ENCODE measurements around the gene PRND. TPM values are rescaled to one million over a fixed set of nuclear protein-coding genes. Genes with fewer than 3 reads are reported as not detected.

Gene PRND
- total and polyA plus RNA-seq, 7 donors = 0.04 to 6.4 (median 0.95) TPM; not detected in 2

DNA sequence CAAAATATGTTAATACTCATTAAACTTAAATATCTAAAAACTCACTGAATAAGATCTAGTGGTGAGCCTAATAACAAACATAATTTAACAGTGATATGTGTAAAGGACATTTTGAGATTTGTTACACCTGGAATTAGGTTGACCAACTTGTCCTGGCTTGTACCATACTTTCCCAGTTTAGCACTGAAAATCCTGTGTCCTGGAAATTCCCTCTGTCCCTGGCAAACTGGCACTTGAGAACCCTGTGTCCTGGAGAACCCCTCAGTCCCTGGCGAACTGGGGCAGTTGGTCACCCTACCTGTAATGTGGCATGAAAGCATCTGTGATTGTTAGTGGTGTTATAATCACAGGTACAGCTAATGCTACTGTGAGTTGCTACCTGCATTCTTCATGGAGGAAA lies 6.9 kb upstream of the PRND start:
- intact Hi-C loops (cut with DNase I) = no loop called here
- H3K27me3 ChIP-seq = no peaks in the 10 kb centered on the region
- no peaks in the 10 kb centered on the region for H3K9me3 ChIP-seq
- no peak overlapping the region for H3K4me3 ChIP-seq
- no peaks in the 10 kb centered on the region for H3K36me3 ChIP-seq
- 73 to 82% methylated on average over 1 of the region's 1 CpG for WGBS, 2 donors
- no peak overlapping the region for H3K27ac ChIP-seq
- peaks cover 0 to 3% (median 2%) of the 10 kb centered on the region in 4 donors for H3K4me1 ChIP-seq
- TF ChIP-seq POLR2AphosphoS5 (IDR thresholded peaks at IDR 0.05) = no peak
- no peak for TF ChIP-seq CTCF (IDR thresholded peaks at IDR 0.05)
- TF ChIP-seq EP300 (IDR thresholded peaks at IDR 0.05) = no peak
- no peak for TF ChIP-seq POLR2A (IDR thresholded peaks at IDR 0.05)
- no peak for DNase-seq

DNA sequence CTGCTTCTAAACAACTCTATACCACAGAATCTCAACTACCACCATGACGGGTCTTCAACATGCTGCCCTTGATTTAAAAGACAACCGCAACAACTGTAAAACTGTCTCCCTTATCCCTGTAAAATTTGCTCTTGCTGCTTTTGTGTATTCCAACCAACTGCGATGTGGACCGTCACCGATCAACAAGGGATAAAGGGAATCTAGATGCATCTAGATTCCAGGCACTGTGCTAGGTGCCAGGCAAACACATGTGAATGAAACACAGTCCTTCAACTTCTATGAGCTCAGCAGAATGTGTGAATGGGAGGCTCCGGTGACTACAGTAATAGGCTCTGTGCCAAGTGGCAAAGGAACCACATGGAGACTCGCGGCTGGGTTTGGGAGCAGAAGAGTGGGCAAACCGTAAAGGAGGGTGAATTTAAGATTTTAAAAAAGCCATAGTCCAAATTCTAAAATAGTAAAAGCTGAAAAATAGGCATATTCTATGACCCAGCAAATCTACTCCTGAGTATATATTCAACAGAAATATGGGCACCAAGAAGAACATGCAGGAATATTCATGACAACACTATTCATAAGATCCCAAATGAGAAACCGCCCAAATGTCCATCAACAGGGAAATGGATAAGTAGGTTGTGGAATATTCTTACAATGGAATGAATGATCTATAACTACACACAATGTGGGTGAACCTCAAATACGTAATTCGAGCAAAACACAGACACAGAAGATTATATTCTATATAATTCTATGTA lies 3.7 kb upstream of the PRND start:
- no peak for DNase-seq
- Histone ChIP-seq H3K9me3 (no peaks in the 10 kb centered on the region), H3K27me3 (no peaks in the 10 kb centered on the region), H3K4me1 (peaks cover 0 to 20% (median 18%) of the 10 kb centered on the region in 4 donors), H3K27ac (no peak overlapping the region), H3K4me3 (no peak overlapping the region), H3K36me3 (no peaks in the 10 kb centered on the region)
- intact Hi-C loops (cut with DNase I) = no loop called here
- no peak for TF ChIP-seq EP300 (IDR thresholded peaks at IDR 0.05)
- no peak for TF ChIP-seq CTCF (IDR thresholded peaks at IDR 0.05)
- TF ChIP-seq POLR2A (IDR thresholded peaks at IDR 0.05) = no peak
- TF ChIP-seq POLR2AphosphoS5 (IDR thresholded peaks at IDR 0.05) = no peak
- 79% methylated on average over 12 of the region's 12 CpGs for WGBS, 2 donors

- 93% methylated on average over 2 of the region's 2 CpGs for WGBS, 2 donors
- Histone ChIP-seq H3K4me1 (peaks cover 0 to 27% (median 20%) of the 10 kb centered on the region in 4 donors), H3K27ac (peak overlapping the region in 3 of 4 donors; percentile 76 to 79 (median 77)), H3K27me3 (no peaks in the 10 kb centered on the region), H3K9me3 (no peaks in the 10 kb centered on the region), H3K4me3 (no peak overlapping the region), H3K36me3 (no peaks in the 10 kb centered on the region)
- TF ChIP-seq CTCF (IDR thresholded peaks at IDR 0.05) (no peak), EP300 (IDR thresholded peaks at IDR 0.05) (no peak)
- no peak for DNase-seq
- intact Hi-C loops (cut with DNase I) = no loop called here
Observed at GRCh38 chr20:4719190-4719589, 2.5 kb upstream of the PRND start.

GRCh38 chr20:4720041-4720976 lies 1.4 kb upstream of the PRND start:
- 22 to 27% methylated on average over 18 of the region's 18 CpGs for WGBS, 2 donors

More at GRCh38 chr20:4720041-4720976, 1.4 kb upstream of the PRND start:
- no peak overlapping the region for H3K4me3 ChIP-seq
- intact Hi-C loops (cut with DNase I) = loop anchor here (1.0 kb wide), 1 partner anchor 113 kb away; no protein-coding TSS in a partner anchor
- no peaks in the 10 kb centered on the region for H3K27me3 ChIP-seq
- TF ChIP-seq CTCF (IDR thresholded peaks at IDR 0.05) = peak; percentile 59 to 85 (median 65)
- peak in 1 of 4 donors; percentile 16 for TF ChIP-seq POLR2AphosphoS5 (IDR thresholded peaks at IDR 0.05)
- no peak for TF ChIP-seq EP300 (IDR thresholded peaks at IDR 0.05)
- TF ChIP-seq POLR2A (IDR thresholded peaks at IDR 0.05) = no peak
- H3K27ac ChIP-seq = peak overlapping the region; percentile 48 to 79 (median 76)
- DNase-seq = peak; percentile 92
- H3K4me1 ChIP-seq = peaks cover 0 to 27% (median 20%) of the 10 kb centered on the region in 4 donors
- no peaks in the 10 kb centered on the region for H3K36me3 ChIP-seq
- H3K9me3 ChIP-seq = no peaks in the 10 kb centered on the region
